RWPE2 (cell line): ENCODE measurements around the gene ACOT7.
A peak's percentile ranks its signal among the peaks of the same experiment; 100 is the strongest.

Experiments
- ATAC-seq: fragments of 200-7000 bp; cut with Tn5 transposase; 3 replicates; pipeline ENCODE4 v1.9.1; 2021; ENCODE audit warnings: low read depth
- DNase-seq: peaks from one replicate; pipeline ENCODE4 v3.0.0-alpha.2; 2020; ENCODE audit warnings: low spot score
- H3K27ac ChIP-seq: fragments of 450-650 bp; 2 replicates; pipeline ENCODE4 v1.5.1; 2017; ENCODE audit warnings: mild to moderate bottlenecking; ENCODE audit not compliant: poor library complexity, severe bottlenecking
- H3K27me3 ChIP-seq: fragments of 250-450 bp; sonication (Bioruptor Pico); 2 replicates; pipeline ENCODE4 v1.5.1; 2021; ENCODE audit warnings: mild to moderate bottlenecking, moderate library complexity; ENCODE audit not compliant: insufficient read depth, poor library complexity, severe bottlenecking
- H3K36me3 ChIP-seq: fragments of 250-450 bp; sonication (Bioruptor Pico); 2 replicates; pipeline ENCODE4 v1.5.1; 2020; ENCODE audit warnings: low read depth, mild to moderate bottlenecking, moderate library complexity
- H3K4me1 ChIP-seq: fragments of 250-450 bp; sonication (Bioruptor Pico); 2 replicates; pipeline ENCODE4 v1.5.1; 2021; ENCODE audit warnings: mild to moderate bottlenecking, moderate library complexity; ENCODE audit not compliant: insufficient read depth, poor library complexity, severe bottlenecking
- H3K4me3 ChIP-seq: fragments of 250-450 bp; sonication (Bioruptor Pico); 2 replicates; pipeline ENCODE4 v1.5.1; 2021; ENCODE audit warnings: mild to moderate bottlenecking, moderate library complexity; ENCODE audit not compliant: severe bottlenecking
- H3K9me3 ChIP-seq: fragments of 250-450 bp; sonication (Bioruptor Pico); 2 replicates; pipeline ENCODE4 v1.5.1; 2021; ENCODE audit warnings: mild to moderate bottlenecking, moderate library complexity; ENCODE audit not compliant: severe bottlenecking
- CTCF ChIP-seq: fragments of 450-650 bp; IDR thresholded peaks from one replicate; pipeline ENCODE4 v1.5.1; 2017; ENCODE audit warnings: mild to moderate bottlenecking, moderate library complexity; ENCODE audit not compliant: poor library complexity, severe bottlenecking

Gene ACOT7

DNA sequence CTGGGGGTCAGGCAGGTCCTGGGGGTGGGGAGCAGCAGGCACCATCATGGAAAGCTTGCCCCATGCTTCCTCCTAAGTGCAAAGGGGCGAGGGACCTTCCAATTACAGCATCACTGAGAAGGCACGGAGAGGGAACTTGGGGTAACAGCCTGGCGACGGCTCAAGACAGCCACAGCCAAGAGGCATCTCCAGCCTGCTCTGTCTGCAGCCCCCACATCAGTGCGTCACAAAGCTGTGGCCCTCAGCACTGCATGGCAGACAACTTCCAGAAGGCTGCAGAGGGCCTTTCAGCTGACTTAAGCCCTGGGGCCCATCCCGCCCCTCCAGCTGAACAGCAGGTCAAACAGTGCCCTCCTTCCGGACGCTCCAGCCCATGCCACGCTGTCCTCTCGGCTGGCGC is 119.5 kb downstream of the ACOT7 start:
- Histone ChIP-seq H3K4me1 (no peaks in the 10 kb centered on the region), H3K4me3 (no peak overlapping the region)

DNA sequence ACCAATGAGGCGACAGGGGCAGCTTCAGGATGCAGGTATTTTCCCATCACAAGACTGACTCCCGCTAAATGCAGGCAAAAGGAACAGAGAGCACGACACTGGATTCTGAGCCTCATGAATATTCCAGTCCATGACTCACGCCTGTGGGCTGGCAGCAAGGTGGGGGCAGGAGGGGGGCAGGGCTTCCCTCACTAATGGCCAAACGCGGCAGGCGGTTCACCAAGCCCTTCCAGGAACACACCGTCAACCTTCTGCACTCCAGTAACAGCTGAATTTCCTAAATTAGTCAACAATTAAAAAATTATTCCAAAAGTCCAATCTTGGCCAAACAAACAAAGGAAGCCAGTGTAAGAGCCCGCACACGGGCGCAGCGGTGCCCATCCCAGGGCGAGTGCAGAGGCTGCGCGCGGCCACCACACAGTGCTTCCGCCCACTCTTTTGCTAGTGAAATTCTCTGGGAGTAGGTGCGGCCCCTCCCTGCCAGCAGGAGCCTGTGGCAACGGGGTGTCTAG is 120.1 kb downstream of the ACOT7 start:
- Histone ChIP-seq H3K27ac (no peak overlapping the region), H3K27me3 (no peaks in the 10 kb centered on the region), H3K9me3 (no peaks in the 10 kb centered on the region), H3K36me3 (peaks cover 12% of the 10 kb centered on the region), H3K4me1 (peaks cover under 1% of the 10 kb centered on the region), H3K4me3 (no peak overlapping the region)
- ATAC-seq: peak; percentile 46; the same call in 2 of the 3 replicates
- DNase-seq: no peak
- TF ChIP-seq CTCF: no peak

More for the DNA sequence above, 119.5 kb downstream of the ACOT7 start:
- ATAC-seq: no peak
- Histone ChIP-seq H3K36me3 (peaks cover 12% of the 10 kb centered on the region), H3K27ac (no peak overlapping the region), H3K27me3 (no peaks in the 10 kb centered on the region), H3K9me3 (no peaks in the 10 kb centered on the region)
- TF ChIP-seq CTCF: no peak
- DNase-seq: no peak

DNA sequence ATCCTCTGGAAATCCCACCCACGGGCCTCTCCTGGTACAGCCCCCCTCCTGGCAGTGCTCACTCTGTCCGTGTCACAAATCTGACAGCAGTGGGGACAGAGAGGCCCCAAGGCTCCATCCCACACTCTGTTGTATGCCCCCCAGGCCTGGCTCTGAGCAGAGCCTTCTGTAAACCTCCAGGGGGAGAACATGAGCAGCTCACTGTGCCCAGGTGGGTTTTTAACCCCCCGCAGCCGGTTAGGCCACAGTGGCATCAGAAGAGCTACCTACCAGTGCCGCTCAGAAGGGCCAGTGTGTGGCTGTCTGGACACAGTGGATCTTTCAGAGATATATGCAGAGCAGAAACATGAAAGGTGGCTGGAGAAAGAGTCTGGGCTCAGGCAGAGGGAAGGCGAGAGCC is 120.7 kb downstream of the ACOT7 start:
- Histone ChIP-seq H3K27me3 (no peaks in the 10 kb centered on the region), H3K4me1 (peaks cover 6% of the 10 kb centered on the region), H3K9me3 (no peaks in the 10 kb centered on the region), H3K36me3 (peaks cover 12% of the 10 kb centered on the region), H3K27ac (no peak overlapping the region), H3K4me3 (no peak overlapping the region)
- DNase-seq (no peak), ATAC-seq (no peak)
- TF ChIP-seq CTCF: no peak

- Histone ChIP-seq H3K27me3 (no peaks in the 10 kb centered on the region), H3K9me3 (no peaks in the 10 kb centered on the region), H3K4me3 (no peak overlapping the region), H3K36me3 (peaks cover 12% of the 10 kb centered on the region), H3K4me1 (peaks cover 10% of the 10 kb centered on the region), H3K27ac (no peak overlapping the region)
- no peak for ATAC-seq
- TF ChIP-seq CTCF: no peak
- no peak for DNase-seq
Observed at GRCh38 chr1:6272452-6272851, 121.1 kb downstream of the ACOT7 start.

GRCh38 chr1:6271554-6271953 is 122.0 kb downstream of the ACOT7 start:
- H3K9me3 ChIP-seq: no peaks in the 10 kb centered on the region
- no peak for DNase-seq
- no peak overlapping the region for H3K27ac ChIP-seq

More at GRCh38 chr1:6271554-6271953, 122.0 kb downstream of the ACOT7 start:
- Histone ChIP-seq H3K36me3 (peaks cover 12% of the 10 kb centered on the region), H3K27me3 (no peaks in the 10 kb centered on the region), H3K4me1 (peaks cover 14% of the 10 kb centered on the region), H3K4me3 (no peak overlapping the region)
- no peak for ATAC-seq
- TF ChIP-seq CTCF: no peak
